ENCODE measurements around the gene ZNF614. TPM values are rescaled to one million over a fixed set of nuclear protein-coding genes. Genes with fewer than 3 reads are reported as not detected.
A peak's percentile ranks its signal among the peaks of the same experiment; 100 is the strongest.
"Not testable (repeated sequence)": the region's sequence is repeated elsewhere in the genome, so short reads cannot be mapped to it uniquely, and the experiment has no call there.

Gene ZNF614
- total RNA-seq, 6 experiments from 2014 or later: 1.2 to 2.7 (median 1.6) TPM

GRCh38 chr19:52065399-52065798, 37.2 kb upstream of the ZNF614 start:
- intact Hi-C loops (cut with DNase I): no loop called here
- H3K4me3 ChIP-seq: no peak overlapping the region
- H3K36me3 ChIP-seq: peaks cover 0 to 50% (median 10%) of the 10 kb centered on the region in 4 donors
- ATAC-seq: no peak
- no peaks in the 10 kb centered on the region for H3K27me3 ChIP-seq
- no peak overlapping the region for H3K27ac ChIP-seq
- peaks cover 7 to 73% (median 24%) of the 10 kb centered on the region in 4 donors for H3K9me3 ChIP-seq
- no peaks in the 10 kb centered on the region for H3K4me1 ChIP-seq
- TF ChIP-seq POLR2A (IDR thresholded peaks at IDR 0.05): no peak
- no peak for TF ChIP-seq CTCF (IDR thresholded peaks at IDR 0.05)
- 96% methylated on average over 6 of the region's 6 CpGs for WGBS (ENCODE audit: insufficient coverage, low coverage, low lambda C conversion rate, missing lambda C conversion rate)
- no peak for DNase-seq

GRCh38 chr19:52056480-52056879, 28.3 kb upstream of the ZNF614 start:
- DNase-seq; H3K27ac ChIP-seq; ATAC-seq; H3K4me3 ChIP-seq; H3K36me3 ChIP-seq; H3K27me3 ChIP-seq; intact Hi-C loops (cut with DNase I); H3K4me1 ChIP-seq: not testable (repeated sequence)
- 100% methylated on average over 3 of the region's 3 CpGs for WGBS (ENCODE audit: insufficient coverage, low coverage, low lambda C conversion rate, missing lambda C conversion rate)
- peaks cover 0 to 28% (median 0%) of the 10 kb centered on the region in 4 donors for H3K9me3 ChIP-seq

DNA sequence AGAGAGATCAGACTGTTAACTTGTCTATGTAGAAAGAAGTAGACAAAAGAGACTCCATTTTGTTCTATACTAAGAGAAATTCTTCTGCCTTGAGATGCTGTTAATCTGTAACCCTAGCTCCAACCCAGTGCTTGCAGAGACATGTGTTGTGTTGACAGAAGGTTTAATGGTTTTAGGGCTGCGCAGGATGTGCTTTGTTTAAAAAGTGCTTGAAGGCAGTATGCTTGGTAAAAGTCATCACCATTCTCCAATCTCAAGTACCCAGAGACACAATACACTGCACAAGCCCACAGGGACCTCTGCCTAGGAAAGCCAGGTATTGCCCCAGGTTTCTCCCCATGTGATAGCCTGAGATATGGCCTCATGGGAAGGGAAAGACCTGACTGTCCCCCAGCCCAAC, 23.6 kb upstream of the ZNF614 start:
- not testable (repeated sequence) for H3K4me3 ChIP-seq

DNA sequence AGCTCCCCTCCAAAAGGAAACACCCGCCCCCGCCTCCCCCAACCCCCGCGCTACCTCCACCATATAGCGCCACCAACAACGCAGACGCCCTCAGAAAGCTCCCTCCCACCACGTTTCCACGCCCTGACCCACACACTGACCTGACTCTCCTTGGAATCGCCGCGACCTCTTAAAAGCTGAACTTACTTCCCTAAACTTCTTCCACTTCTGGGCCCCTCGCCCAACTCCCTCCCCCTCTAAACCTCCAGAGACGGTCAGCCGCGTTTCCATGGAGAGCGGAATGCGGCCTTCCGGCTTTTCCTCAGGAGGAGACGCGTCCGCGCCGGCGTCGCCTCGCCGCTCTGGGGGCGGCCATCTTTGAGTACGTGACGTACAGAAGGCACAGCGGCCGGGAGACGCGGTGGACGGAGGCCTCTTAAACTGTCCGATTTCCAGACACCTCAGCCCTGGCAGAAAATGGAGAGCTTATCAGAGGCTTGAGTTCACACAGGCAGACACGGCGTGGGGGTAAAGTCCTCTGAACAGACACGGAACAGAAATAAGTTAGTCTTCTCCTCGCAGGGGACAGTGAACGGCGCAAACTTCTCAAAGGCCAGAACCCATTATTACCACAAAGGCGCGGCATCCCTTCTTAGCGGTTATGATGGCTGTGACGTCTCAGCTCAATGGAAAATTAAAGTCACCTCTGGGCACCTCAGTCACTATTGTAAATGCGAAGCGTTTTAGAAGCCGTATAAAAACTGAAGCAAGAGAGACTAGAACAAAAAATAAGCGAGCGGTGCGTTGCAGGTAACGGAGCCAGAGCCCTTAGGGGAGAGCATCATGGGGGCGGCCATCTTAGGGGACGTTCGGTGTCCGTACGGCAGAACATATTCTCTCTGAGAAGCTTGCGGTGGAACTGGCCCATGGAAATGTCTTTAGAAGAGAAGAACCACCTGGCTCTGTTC, 20.6 kb upstream of the ZNF614 start, which contains the start of gene ZNF432:
TSS of gene ZNF432 (minus strand) at position 284 of the 947 bp plus-strand sequence. CDS start 1,970 bp downstream, outside the sequence.
- intact Hi-C loops (cut with DNase I): no loop called here

More for the DNA sequence above, 23.6 kb upstream of the ZNF614 start:
- H3K9me3 ChIP-seq: peaks cover 0 to 18% (median 5%) of the 10 kb centered on the region in 4 donors
- 100% methylated on average over 1 of the region's 1 CpG for WGBS (ENCODE audit: insufficient coverage, low coverage, low lambda C conversion rate, missing lambda C conversion rate)
- ATAC-seq; H3K36me3 ChIP-seq; H3K27ac ChIP-seq; H3K4me1 ChIP-seq; H3K27me3 ChIP-seq; intact Hi-C loops (cut with DNase I); DNase-seq: not testable (repeated sequence)

GRCh38 chr19:52039169-52039568, 11.0 kb upstream of the ZNF614 start:
- Histone ChIP-seq H3K9me3 (peaks cover 4 to 47% (median 29%) of the 10 kb centered on the region in 4 donors), H3K4me1 (no peaks in the 10 kb centered on the region), H3K27me3 (no peaks in the 10 kb centered on the region), H3K36me3 (peaks cover 0 to 65% (median 30%) of the 10 kb centered on the region in 4 donors), H3K27ac (no peak overlapping the region), H3K4me3 (no peak overlapping the region)
- 96% methylated on average over 4 of the region's 4 CpGs for WGBS (ENCODE audit: insufficient coverage, low coverage, low lambda C conversion rate, missing lambda C conversion rate)
- TF ChIP-seq CTCF (IDR thresholded peaks at IDR 0.05) (no peak), POLR2A (IDR thresholded peaks at IDR 0.05) (no peak)
- intact Hi-C loops (cut with DNase I): no loop called here
- ATAC-seq (no peak), DNase-seq (no peak)

More for the DNA sequence above, 20.6 kb upstream of the ZNF614 start, which contains the start of gene ZNF432:
- H3K9me3 ChIP-seq: peaks cover 0 to 13% (median 8%) of the 10 kb centered on the region in 4 donors
- H3K4me3 ChIP-seq: peak within 1 kb of the TSS; percentile 41 to 70 (median 64)
- no peak for TF ChIP-seq CTCF (IDR thresholded peaks at IDR 0.05)
- TF ChIP-seq POLR2A (IDR thresholded peaks at IDR 0.05): peak; percentile 33
- H3K27ac ChIP-seq: peak within 1 kb of the TSS; percentile 66 to 87 (median 85)
- DNase-seq (peak; percentile 91 to 96 (median 94)), ATAC-seq (peak; percentile 98 to 99 (median 98))
- no peaks in the 10 kb centered on the region for H3K27me3 ChIP-seq
- peaks cover 0 to 5% (median 0%) of the 10 kb centered on the region in 4 donors for H3K4me1 ChIP-seq
- 2% methylated on average over 35 of the region's 60 CpGs for WGBS (ENCODE audit: insufficient coverage, low coverage, low lambda C conversion rate, missing lambda C conversion rate)
- peaks cover 0 to 9% (median 4%) of the 10 kb centered on the region in 4 donors for H3K36me3 ChIP-seq

Data from right lobe of liver (tissue), 6 donors.